NCI-H1436 (cell line): ENCODE data around the gene METTL8.
"Not testable (repeated sequence)": the region's sequence is repeated elsewhere in the genome, so short reads cannot be mapped to it uniquely, and the experiment has no call there.

Source experiments
- DNase-seq: peaks from one replicate; lab custom pipeline; 2025; lab: John Stamatoyannopoulos, UW

The METTL8 gene

GRCh38 chr2:171430516-171431410 is 3.0 kb downstream of the METTL8 start:
- no peak for DNase-seq

- DNase-seq = not testable (repeated sequence)
These were observed 10.9 kb downstream of the METTL8 start for GRCh38 chr2:171422710-171423495.

DNA sequence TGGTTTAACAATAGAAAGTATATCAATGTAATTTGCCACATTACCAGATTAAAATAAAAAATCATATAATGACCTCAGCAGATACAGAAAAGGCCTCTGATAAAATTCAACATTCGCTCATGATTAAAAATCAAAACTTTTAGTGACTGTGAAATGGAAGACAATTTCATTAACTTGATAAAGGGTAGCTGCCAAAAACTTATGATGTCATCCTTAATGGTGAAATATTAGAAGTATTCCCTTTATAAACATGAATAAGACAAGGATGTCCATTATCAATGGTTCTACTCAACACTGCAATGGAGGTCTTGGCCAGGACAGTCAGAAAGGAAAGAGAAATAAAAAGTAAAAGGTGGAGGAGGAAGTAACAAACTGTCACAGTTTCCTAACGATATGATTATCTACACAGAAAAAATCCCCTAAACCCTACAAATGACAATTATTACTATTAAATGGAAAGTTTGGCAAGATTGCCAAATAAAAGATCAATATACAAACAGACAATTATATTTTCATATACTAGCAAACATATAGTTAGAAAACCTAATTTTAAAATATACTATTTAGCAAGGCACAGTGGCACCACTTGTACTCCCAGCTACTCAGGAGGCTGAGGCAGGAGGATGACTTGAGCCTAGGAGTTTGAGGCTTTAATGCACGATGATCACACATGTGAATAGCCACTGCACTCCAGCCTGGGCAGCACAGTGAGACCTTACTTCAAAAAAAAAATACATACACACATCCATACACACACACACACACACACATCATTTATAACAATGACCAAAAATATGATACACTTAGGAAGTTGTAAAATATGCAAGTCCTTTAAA is 12.8 kb downstream of the METTL8 start:
- no peak for DNase-seq

DNA sequence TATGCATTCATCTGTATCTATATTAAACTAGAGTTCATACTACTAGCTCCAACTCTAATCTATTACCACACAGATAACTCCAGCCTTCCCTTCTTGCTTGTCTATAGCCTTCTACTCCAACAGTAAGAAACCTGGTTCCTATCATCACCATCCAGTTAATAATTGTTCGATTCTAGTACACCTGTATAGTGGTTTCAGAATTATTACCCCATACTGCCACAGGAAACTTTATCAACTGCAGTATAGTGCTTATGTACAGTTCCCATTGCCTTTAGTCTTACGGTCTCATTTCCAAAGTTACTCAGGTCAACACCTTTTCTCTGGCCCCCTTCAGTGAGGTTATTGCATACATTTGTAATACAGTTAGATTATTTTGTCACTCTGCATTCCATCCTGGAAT is 14.5 kb downstream of the METTL8 start:
- no peak for DNase-seq

GRCh38 chr2:171416009-171416926 is 17.5 kb downstream of the METTL8 start:
- peak; percentile 88 for DNase-seq

DNA sequence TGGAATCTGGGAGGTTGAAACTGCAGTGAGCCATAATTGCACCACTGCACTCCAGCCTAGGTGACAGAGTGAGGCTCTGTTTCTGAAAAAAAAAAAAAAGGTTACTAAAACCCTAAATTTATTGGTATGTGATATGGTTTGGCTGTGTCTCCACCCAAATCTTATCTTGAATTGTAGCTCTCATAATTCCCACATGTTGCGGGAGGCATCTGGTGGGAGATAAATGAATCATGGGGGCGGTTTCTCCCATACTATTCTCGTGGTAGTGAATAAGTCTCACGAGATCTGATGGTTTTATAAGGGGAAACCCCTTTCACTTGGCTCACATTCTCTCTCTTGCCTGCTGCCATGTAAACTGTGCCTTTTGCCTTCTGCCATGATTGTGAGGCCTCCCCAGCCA is 19.1 kb downstream of the METTL8 start:
- DNase-seq = not testable (repeated sequence)

DNA sequence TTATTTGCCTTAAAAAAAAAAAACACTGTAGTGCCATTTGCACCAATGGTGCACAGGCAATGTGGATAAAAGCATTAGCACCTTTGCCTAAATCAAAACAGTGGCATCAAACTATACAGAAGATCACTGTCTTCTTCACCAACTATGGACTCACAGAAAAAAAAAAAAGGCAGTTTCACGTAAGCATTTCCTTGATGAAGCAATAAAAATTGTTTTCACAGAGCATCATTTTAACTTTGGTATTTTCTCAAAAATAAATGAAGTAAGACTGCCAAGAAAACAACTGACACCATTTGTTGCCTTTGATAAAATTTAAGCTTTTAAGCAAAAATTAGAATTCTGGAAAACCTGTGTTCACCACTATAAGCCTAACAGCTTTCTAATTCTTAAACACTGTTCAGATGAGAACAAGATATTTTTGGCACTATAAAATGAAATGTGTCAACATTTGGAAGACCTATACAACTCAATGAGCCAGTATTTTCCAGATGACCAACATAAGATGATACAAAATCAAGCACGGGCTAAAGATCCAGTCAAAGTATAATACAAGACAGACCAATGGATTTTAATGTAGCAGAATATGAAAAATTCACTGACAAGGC is 21.1 kb downstream of the METTL8 start:
- no peak for DNase-seq

DNA sequence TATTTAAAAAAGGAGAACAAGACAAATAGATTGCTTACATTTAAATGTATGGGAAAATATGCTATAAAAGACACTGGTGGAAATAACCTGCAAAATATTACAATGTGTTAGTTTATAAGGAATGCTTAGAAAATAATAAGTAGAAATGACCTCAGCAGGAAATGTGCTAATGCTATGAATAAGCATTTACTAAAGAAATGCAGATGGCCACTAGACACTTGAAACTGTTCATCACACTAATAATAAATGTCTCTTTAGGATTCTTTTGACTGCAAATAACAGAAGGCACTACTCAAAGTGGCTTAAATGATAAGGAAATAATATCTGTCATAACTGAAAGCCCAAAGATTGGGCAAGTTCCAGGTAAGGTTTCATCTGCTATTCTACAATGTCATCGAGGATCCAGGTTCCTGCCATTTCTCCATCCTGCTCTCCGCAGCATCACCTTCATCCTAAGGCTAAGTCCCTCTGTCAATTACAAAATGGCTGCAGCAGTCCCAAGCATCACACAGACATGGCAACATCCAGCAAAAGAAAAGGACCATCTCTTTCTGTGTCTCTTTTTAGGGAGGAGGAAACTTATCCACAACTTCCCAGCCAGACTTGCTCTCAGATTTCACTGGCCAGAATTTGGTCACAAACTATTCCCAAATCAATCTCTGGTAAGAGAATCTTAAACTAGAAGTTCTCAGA is 21.9 kb downstream of the METTL8 start:
- no peak for DNase-seq

GRCh38 chr2:171411214-171411613 is 22.6 kb downstream of the METTL8 start:
- DNase-seq = no peak

GRCh38 chr2:171410624-171411023 is 23.2 kb downstream of the METTL8 start:
- no peak for DNase-seq

DNA sequence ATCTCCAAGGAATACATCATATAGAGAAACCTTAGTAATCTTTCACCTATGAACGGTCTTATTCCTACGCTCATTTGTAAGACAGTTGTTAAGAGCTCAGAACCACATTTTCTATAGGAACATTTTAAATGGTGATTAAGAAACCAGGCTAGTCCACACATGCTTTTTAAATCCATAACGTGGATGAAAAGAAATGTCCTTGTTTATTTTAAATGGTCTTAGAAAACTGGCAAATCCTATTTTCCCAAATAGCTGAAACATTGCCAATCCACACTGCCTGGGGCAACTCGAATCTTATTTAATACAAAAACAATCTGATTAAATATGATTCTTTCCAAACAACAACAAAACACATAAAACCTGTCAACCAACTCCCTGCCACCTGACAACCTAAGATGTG is 23.7 kb downstream of the METTL8 start:
- DNase-seq = no peak

- no peak for DNase-seq
These were observed 24.3 kb downstream of the METTL8 start for GRCh38 chr2:171409436-171409971.

- no peak for DNase-seq
These were observed 26.1 kb downstream of the METTL8 start for GRCh38 chr2:171407676-171408044.

- no peak for DNase-seq
These were observed 26.6 kb downstream of the METTL8 start for GRCh38 chr2:171407030-171407675.

DNA sequence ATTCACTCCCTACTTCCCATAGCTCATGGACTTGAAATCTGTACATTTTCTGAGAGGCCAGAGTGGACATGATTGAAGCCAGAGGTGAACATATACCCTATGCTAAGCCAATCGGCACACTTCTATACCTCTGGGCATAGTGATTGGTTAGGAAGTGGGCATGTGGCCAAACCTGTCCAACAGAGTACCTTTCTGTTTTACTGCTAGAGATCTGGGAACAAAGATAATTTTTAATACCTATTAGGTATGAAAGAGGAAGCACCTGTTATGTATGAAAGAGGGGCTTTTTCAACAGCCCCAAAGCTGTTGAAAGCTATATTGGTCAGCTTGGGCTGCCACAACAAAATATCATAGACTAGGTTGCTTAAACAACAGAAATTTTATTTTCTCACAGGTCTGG is 27.7 kb downstream of the METTL8 start:
- no peak for DNase-seq

GRCh38 chr2:171405546-171405945 is 28.2 kb downstream of the METTL8 start:
- no peak for DNase-seq

GRCh38 chr2:171404719-171405118 is 29.1 kb downstream of the METTL8 start:
- DNase-seq = no peak

DNA sequence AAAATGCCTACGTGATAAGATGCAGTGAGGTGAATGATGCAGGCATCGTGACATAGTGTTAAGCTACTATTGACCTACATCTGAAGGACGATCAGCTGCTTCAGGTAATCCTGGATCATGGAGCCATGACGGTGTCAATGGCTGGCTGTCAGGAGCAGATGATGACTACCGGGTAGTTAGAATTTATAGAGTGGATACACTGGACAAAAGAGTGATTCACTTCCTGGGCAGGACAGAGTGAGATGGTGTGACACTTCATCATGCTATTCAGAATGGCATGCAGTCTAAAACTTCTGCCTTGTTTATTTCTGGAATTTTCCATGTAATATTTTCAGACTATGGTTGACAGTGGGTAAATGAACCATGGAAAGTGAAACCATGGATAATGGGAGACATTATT is 29.5 kb downstream of the METTL8 start:
- no peak for DNase-seq

DNA sequence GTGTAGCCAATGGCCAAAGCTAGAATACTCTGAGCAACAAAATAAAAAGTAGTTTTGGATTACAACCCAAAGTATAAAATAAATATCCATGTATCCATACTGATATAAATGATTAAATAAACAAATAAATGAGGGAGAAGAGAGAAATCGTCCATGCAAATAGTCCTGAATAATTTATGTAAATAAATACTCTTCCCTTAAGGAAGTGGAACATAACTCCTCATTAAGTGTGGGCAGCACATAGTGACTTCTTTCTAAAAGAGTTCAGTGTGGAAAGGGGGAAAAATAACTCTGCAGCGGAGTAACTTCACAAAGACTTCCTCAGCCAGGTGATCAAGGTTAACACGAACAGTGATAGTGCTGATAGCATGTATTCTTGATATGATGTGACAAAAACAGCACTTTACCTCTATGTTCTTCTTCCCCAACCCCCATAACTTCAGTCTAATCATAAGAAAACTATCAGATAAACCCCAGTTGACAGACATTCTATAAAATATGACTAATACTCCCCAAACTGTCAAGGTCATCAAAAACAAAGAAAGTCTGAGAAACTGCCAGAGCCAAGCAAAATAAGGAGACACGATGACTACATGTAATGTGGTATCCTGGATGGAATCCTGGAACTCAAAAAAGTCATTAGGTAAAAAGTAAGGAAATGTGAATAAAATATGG is 30.7 kb downstream of the METTL8 start:
- DNase-seq = no peak
